Stimulated activated CD4-positive, alpha-beta T cell treated with anti-CD3 and anti-CD28 coated beads, TNF-alpha, amount 100 ng/mL, for 48 hours (primary cell): ENCODE measurements around the gene CUTA.
"Not testable (repeated sequence)": the region's sequence is repeated elsewhere in the genome, so short reads cannot be mapped to it uniquely, and the experiment has no call there.

Experiments
- DNase-seq, 3 donors: peaks; one replicate each; pipeline ENCODE4 v3.0.0-alpha.2; 2020; ENCODE audit warnings: low read depth in 3 of 3

CUTA gene

GRCh38 chr6:33407132-33407718, 10.7 kb downstream of the CUTA start:
- DNase-seq, result no peak

DNA sequence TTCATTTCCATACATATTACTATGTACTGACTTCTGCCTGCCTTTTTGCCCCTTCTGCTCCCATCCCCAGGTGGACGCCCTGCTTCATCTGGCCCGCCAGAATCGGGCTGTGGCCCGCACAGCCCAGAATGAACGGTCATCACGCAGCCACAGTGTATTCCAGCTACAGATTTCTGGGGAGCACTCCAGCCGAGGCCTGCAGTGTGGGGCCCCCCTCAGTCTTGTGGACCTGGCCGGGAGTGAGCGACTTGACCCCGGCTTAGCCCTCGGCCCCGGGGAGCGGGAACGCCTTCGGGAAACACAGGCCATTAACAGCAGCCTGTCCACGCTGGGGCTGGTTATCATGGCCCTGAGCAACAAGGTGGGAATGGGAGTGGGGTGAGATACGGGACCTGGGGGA, 11.8 kb downstream of the CUTA start:
- DNase-seq, result no peak

DNA sequence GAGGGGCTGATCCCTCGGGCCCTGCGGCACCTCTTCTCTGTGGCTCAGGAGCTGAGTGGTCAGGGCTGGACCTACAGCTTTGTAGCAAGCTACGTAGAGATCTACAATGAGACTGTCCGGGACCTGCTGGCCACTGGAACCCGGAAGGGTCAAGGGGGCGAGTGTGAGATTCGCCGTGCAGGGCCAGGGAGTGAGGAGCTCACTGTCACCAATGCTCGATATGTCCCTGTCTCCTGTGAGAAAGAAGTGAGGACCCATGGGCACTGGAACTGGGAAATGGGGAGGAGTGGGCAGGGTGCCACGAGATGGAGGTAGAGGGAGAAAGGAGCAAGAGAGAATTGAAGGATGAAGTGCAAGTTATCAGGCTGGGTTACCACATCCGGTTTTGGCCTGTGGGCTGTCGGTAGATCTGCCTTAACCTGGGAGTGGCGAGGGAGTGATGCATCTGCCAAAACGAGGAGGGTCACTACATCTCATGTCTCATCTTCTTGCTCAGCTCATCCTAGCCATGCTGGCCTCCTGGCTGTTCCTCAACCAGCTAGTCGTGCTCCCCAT, 12.4 kb downstream of the CUTA start:
- no peak for DNase-seq

- DNase-seq, result no peak
Measured at GRCh38 chr6:33404884-33405283, 13.0 kb downstream of the CUTA start.

DNA sequence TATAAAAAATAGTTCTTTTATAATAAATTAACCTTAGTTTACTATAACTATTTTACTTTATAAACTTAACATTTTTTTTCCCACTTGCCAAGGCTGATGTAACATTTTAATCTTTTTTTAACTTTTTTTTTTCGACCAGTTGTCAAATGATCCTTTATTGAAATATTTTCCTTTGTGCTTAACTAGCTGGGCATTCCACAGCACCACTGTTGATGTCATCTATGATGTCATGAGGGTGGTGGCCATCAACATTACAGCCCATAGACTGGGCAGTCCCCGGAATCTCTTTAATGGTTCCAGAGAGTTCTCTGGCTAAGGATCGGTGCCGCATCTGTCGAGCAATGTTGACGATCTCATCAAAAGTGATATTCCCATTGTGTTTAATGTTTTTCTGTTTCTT, 18.0 kb downstream of the CUTA start:
- DNase-seq, result not testable (repeated sequence)

DNA sequence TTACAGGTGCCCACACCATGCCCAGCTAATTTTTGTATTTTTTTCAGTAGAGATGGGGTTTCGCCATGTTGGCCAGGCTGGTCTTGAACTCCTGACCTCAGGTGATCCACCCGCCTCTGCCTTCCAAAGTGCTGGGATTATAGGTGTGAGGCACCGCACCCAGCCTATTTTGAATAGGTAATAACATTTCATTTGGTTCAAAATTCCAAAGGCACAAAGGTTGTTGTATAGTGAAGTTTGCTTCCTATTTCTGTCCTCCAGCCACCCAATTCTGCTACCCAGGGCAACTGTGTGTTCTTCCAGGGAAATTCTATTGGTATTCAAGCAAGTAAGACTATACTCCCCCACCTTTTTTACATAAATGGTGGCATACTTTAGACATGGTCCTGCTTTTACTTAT, 19.3 kb downstream of the CUTA start:
- DNase-seq, result not testable (repeated sequence)

DNA sequence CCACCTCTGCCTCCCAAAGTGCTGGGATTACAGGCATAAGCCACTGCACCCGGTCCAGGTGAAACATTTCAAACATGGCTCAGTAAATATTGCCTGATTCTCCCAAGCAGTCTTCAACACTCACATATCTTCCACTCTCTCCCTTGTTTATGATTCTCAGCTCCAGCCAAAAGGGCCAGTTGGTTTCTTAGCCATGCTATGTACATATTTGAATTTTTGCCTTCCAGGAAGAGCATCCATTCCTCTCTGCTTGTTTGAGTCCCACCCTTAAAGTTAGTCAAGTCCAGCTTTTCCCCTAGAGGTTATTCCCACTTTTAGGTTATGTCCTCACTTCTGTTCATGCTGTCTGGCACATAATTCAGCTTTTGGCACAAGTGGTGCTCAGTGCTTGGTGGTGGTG, 20.4 kb downstream of the CUTA start:
- DNase-seq, result no peak

- no peak for DNase-seq
Measured at GRCh38 chr6:33392979-33393378, 24.9 kb downstream of the CUTA start.

GRCh38 chr6:33392595-33392948, 25.3 kb downstream of the CUTA start:
- no peak for DNase-seq

DNA sequence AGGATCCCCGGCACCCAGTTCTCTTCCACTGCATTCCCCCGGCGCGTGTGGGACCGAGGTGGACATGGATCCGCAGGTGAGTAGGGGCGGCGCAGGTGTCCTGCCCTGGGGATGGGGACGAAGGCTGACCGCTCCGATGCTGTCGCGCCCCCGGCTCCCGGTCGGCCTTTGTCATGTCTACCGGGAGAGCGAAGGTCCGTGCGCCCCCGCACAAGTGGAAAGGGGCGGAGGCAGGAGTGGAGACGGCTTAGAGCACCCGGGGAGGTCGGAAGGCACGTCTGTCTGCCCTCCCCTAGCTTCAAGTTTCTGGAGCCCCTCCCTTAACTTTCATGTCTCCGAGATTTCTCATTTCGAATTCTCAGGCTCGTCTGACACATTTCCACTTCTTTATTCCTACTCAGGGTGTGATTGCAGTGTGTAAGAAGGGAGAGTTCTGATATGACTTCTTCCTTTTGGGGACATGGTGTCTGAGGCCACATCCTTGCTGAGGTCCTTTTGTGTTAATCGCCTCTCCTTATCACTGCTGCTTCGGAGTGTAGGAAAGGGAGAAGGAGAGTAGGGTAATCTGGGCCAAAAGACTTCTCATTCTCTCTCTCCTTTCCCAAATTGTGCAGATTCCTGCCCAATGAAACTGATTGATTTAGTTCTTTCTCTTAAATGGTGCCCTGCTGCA, 25.8 kb downstream of the CUTA start:
- peak; percentile 26 to 62 (median 46) for DNase-seq

GRCh38 chr6:33391278-33391921, 26.5 kb downstream of the CUTA start, which contains the start of gene KIFC1:
KIFC1 (plus strand) TSS chr6:33391823; CDS start chr6:33391986, 163 bp downstream.
- peak; percentile 98 to 99 (median 99) for DNase-seq

GRCh38 chr6:33390767-33391277, 27.1 kb downstream of the CUTA start:
- no peak for DNase-seq

DNA sequence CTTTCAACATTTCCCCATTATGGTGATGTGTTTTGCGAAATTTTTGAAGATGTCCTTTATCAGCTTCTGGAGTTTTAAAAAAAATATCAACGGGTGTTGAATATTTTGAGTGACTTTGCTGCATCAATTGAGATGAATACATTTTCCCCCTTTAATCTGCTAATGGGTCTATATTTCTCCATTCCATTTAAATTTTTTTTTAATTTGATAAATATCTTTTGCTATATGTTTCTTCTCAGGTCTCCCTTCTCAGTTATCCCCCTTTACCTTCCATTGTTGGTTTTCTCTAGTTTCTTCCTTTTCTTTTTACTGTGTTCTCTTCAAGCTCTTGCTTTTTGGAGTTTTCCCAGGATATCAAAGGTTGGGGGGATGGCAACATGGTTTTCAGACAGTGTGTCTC, 27.7 kb downstream of the CUTA start:
- DNase-seq, result no peak

GRCh38 chr6:33384581-33385020, 33.3 kb downstream of the CUTA start:
- DNase-seq, result no peak

- DNase-seq, result no peak
Measured at GRCh38 chr6:33383427-33384185, 34.3 kb downstream of the CUTA start.

GRCh38 chr6:33380272-33380981, 37.5 kb downstream of the CUTA start:
- no peak for DNase-seq

DNA sequence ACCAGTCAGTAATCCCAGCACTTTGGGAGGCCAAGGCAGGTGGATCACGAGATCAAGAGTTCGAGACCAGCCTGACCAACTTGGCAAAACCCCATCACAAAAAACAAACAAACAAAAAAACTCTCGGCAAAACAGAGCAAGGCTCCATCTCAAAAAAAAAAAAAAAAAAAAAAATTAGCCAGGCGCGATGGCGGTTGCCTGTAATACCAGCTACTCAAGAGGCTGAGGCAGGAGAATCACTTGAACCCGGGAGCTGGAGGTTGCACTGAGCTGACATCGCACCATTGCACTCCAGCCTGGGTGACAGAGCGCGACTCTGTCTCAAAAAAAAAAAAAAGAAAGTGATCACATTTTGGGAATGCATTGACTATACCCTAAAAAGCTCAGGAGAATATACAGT, 38.7 kb downstream of the CUTA start:
- DNase-seq, result not testable (repeated sequence)

DNA sequence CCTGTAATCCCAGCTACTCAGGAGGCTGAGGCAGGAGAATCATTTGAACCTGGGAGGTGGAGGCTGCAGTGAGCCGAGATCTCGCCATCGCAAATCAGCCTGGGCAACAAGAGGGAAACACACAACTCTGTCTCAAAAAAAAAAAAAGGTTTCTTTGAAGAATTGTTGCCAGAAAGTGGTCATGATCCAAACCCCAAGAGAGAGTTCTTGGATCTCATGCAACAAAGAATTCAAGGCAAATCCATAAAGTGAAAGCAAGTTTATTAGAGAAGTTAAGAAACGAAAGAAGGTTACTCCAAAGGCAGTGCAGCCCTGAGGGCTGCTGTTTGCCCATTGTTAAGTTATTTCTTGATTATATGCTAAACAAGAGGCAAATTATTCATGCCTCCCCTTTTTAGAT, 40.7 kb downstream of the CUTA start:
- DNase-seq, result no peak

DNA sequence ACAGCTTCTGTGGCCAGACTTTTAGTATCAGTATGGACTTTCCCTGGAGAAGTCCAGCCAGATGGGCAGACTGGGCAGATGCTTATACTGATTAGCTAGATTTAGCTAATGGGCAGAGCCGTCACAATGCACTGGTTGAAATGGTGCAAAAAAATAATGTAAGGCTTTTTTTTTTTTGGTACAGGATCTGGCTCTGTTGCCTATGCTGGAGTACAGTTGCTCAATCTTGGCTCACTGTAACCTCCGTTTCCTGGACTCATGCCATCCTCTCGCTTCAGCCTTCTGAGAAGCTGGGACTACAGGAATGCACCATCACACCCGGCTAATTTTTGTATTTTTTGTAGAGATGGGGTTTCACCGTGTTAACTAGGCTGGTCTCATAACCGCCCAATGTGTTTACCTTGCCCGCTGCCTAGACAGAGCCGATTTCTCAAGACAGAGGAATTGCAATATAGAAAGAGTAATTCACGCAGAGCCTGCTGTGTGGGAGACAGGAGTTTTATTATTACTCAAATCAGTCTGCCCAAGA, 42.7 kb downstream of the CUTA start:
- no peak for DNase-seq

- no peak for DNase-seq
Measured at GRCh38 chr6:33373960-33374910, 43.7 kb downstream of the CUTA start.
